ENCODE measurements around the gene TRPM3.

Gene TRPM3

DNA sequence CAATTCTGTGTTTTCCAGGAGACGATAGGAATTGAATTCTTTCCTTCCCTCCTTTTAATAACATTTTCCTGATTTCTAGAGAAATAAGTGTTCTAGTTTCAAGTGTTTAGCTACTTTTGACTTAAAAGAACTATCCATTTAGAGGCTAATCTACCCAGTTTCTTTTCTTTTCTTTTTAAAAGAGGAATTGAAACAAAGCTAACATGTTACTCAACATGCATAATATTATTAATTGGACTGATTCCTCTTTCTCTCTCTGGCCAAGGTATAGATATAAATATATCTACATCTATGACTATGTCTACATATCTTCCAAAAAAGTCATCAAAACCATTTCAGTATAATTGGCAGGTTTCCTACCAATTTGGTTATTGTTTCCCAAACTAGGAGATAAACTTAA is 309.8 kb downstream of the TRPM3 start:
- no peaks in the 10 kb centered on the region for H3K36me3 Mint-ChIP-seq (ENCODE audit: low read depth)
- H3K27ac Mint-ChIP-seq: no peak overlapping the region
- H3K9me3 Mint-ChIP-seq: no peaks in the 10 kb centered on the region
- no peaks in the 10 kb centered on the region for H3K27me3 Mint-ChIP-seq (ENCODE audit: low read depth)
- H3K4me3 Mint-ChIP-seq: no peak overlapping the region
- H3K4me1 Mint-ChIP-seq (ENCODE audit: low read depth): no peaks in the 10 kb centered on the region

DNA sequence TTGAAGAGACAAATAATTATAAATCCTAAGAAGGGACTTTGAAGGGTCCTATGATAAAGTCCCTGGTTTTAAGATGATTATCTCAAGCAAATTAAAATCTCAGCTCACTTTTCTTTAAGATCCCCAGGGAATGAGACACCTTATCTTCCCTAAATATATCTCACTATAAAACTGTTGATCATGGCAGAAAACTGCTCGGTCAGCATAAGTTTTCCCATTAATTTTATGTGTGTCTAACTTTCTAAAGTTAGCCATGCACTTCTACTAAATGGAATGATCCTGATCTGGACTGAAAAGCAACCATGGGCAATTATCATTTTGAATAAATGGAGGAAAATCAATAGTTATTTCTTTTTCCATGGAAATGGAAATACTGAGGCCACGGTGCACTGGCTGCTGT is 314.5 kb downstream of the TRPM3 start:
- H3K27me3 Mint-ChIP-seq (ENCODE audit: low read depth): no peaks in the 10 kb centered on the region
- no peaks in the 10 kb centered on the region for H3K36me3 Mint-ChIP-seq (ENCODE audit: low read depth)
- H3K4me3 Mint-ChIP-seq: no peak overlapping the region
- no peaks in the 10 kb centered on the region for H3K9me3 Mint-ChIP-seq
- H3K4me1 Mint-ChIP-seq (ENCODE audit: low read depth): no peaks in the 10 kb centered on the region
- H3K27ac Mint-ChIP-seq: no peak overlapping the region

DNA sequence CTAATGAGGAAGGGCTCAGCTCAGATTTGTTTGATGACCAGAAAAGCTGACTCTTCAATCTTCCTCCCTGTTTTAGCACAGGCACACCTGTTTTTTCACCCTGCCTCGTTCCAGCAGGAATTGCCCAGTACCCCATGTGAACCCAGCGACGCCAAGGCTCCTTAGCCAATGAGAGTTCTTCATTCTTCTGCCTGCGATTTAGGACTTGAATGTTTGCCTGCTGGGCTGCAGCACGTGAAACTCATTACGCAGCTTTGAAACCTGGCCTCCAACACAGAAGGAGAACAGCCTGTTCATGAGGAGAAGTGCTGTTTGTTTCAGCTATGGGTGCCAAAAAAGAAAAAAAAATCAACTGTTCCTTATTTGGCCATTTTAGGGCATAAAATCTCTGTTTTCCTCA is 315.5 kb downstream of the TRPM3 start:
- Mint-ChIP-seq H3K27ac (no peak overlapping the region), H3K27me3 (ENCODE audit: low read depth) (no peaks in the 10 kb centered on the region), H3K4me3 (no peak overlapping the region), H3K36me3 (ENCODE audit: low read depth) (no peaks in the 10 kb centered on the region), H3K4me1 (ENCODE audit: low read depth) (no peaks in the 10 kb centered on the region), H3K9me3 (no peaks in the 10 kb centered on the region)

DNA sequence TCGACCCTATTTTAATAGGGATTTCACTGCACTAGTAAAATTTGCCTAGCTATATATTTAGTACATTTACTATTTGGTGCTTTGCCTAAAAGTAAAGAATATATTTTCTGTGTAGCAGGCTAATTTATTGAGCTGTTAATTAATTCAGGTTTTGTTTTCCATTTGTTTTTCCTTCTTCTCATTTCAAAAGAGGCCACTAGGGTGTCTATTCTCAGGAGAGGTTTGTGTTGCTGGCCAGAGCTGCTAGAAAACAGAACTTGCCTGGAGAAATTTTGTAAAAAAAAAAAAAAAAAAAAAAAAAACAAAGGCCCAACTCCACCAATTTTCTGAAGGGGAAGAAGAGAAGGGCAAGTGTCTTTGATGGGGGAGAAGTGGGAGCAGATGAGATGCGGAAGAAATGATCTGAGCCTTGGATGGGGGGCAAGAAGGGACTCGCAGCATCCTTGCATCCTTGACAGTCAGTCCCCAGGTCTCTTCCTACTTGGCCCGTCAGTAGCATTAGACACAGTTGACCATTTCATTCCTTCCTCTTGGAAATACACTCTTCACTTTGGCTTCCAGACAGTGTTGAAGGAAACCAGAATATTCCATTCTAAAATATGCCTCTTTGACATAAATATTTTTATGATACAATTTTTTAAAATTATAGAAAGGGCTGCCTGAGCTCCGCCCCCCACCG is 318.5 kb downstream of the TRPM3 start:
- no peaks in the 10 kb centered on the region for H3K9me3 Mint-ChIP-seq
- H3K27ac Mint-ChIP-seq: no peak overlapping the region
- no peaks in the 10 kb centered on the region for H3K36me3 Mint-ChIP-seq (ENCODE audit: low read depth)
- no peak overlapping the region for H3K4me3 Mint-ChIP-seq
- no peaks in the 10 kb centered on the region for H3K4me1 Mint-ChIP-seq (ENCODE audit: low read depth)
- no peaks in the 10 kb centered on the region for H3K27me3 Mint-ChIP-seq (ENCODE audit: low read depth)

DNA sequence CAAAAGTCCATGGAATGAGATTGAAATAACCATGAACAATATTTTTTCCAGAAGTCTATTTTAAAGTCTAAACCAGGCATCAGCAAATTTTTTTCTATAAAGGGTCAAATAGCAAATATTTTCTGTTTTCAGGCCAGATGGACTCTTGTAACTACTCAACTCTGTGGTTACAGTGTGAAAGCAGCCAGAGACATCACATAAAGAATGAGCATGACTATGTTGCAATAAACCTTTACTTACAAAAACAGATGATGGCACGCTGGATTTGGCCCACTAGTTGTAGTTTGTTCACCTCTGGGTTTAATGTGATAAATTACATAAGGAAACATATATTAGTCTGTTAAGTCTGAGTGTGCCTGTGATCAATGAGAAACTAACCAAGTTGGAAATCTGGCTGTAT is 319.2 kb downstream of the TRPM3 start:
- Mint-ChIP-seq H3K27me3 (ENCODE audit: low read depth) (no peaks in the 10 kb centered on the region), H3K4me3 (no peak overlapping the region), H3K9me3 (no peaks in the 10 kb centered on the region), H3K4me1 (ENCODE audit: low read depth) (no peaks in the 10 kb centered on the region), H3K27ac (no peak overlapping the region), H3K36me3 (ENCODE audit: low read depth) (no peaks in the 10 kb centered on the region)

DNA sequence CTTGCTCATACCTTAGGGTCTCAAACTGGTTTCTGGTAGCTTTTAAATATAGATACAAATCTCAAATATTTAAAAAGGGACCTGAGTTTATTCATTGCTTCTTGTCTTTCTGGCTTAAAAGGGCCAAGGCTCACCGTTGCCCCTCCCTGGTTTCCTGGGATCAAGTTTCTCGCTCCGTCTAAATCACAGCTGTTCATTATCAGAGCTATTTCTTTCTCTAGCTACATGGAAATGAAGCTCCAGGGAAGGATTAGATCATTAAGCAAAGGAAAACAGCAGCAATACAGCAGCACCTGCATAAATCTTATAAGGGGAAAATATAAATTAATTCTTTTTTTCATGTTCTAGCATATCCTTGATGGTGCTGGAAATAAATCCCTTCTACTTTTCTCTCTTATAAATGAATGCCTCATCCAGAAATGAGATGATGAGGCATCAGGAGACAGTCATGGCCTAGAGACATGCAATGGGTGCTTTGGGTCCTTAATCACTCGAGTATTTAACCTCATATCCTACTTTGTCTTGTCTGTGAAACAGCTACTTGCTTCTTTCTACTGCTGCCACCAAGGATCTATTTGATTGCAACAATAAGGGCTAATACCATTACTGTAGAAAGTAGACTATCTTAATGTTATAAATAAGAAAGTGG is 320.1 kb downstream of the TRPM3 start:
- H3K4me3 Mint-ChIP-seq: no peak overlapping the region
- H3K4me1 Mint-ChIP-seq (ENCODE audit: low read depth): no peaks in the 10 kb centered on the region
- no peaks in the 10 kb centered on the region for H3K27me3 Mint-ChIP-seq (ENCODE audit: low read depth)
- no peak overlapping the region for H3K27ac Mint-ChIP-seq
- no peaks in the 10 kb centered on the region for H3K9me3 Mint-ChIP-seq
- H3K36me3 Mint-ChIP-seq (ENCODE audit: low read depth): no peaks in the 10 kb centered on the region

DNA sequence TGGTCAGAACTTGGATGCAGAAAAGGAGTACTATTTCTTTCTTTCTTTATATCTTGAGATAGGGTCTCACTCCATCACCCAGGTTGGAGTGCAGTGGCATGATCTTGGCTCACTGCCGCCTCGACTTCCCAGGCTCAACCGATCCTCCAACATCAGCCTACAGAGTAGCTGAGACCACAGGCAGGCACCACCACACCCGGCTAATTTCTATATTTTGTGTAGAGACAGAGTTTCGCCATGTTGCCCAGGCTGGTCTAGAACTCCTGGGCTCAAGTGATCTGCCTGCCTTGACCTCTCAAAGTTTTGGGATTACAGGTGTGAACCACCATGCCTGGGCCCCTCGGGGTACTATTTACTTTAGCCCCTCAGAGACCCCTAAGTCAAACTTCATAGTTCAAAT is 323.4 kb downstream of the TRPM3 start:
- no peaks in the 10 kb centered on the region for H3K4me1 Mint-ChIP-seq (ENCODE audit: low read depth)
- H3K9me3 Mint-ChIP-seq: no peaks in the 10 kb centered on the region
- H3K4me3 Mint-ChIP-seq: no peak overlapping the region
- H3K27ac Mint-ChIP-seq: no peak overlapping the region
- no peaks in the 10 kb centered on the region for H3K36me3 Mint-ChIP-seq (ENCODE audit: low read depth)
- no peaks in the 10 kb centered on the region for H3K27me3 Mint-ChIP-seq (ENCODE audit: low read depth)

DNA sequence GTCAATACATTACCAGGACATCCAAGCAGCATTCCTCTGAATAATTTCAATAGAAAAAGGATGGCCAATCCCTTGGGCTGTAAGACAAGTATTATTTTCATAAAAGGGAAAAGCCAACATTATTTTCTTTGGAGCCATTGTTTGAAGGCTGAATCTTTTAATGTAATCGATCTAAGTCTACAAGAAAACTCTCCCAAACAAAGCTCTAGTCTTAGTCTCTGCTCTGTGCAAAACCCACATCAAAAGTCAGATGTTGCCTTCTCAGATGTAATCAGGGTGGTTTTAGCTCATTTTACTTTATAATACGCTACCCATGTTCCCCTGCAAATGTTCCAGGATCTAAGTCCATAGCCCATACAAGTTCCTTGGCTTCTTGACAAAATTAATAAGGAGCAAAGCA is 325.6 kb downstream of the TRPM3 start:
- Mint-ChIP-seq H3K4me3 (no peak overlapping the region), H3K27me3 (ENCODE audit: low read depth) (no peaks in the 10 kb centered on the region), H3K27ac (no peak overlapping the region), H3K9me3 (no peaks in the 10 kb centered on the region), H3K36me3 (ENCODE audit: low read depth) (no peaks in the 10 kb centered on the region), H3K4me1 (ENCODE audit: low read depth) (no peaks in the 10 kb centered on the region)

DNA sequence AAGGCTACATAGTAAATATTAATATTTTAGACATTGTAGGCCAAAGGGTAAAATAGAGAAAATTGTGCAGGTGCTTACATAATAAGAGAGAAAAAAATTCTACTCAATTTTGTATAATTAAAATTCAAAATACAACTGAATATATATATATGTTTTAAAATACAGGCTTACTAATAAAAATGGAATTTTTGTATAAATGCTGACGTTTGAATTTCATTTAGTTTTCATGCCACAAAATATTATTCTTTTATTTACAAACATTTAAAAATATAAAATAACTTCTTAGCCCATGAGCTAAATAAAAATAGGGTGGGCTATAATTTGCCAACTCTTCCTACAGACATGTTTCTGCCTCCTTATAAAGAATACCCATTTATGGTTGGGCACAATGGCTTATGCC is 328.6 kb downstream of the TRPM3 start:
- H3K27ac Mint-ChIP-seq: no peak overlapping the region
- no peaks in the 10 kb centered on the region for H3K4me1 Mint-ChIP-seq (ENCODE audit: low read depth)
- H3K27me3 Mint-ChIP-seq (ENCODE audit: low read depth): no peaks in the 10 kb centered on the region
- no peaks in the 10 kb centered on the region for H3K36me3 Mint-ChIP-seq (ENCODE audit: low read depth)
- H3K9me3 Mint-ChIP-seq: no peaks in the 10 kb centered on the region
- no peak overlapping the region for H3K4me3 Mint-ChIP-seq

DNA sequence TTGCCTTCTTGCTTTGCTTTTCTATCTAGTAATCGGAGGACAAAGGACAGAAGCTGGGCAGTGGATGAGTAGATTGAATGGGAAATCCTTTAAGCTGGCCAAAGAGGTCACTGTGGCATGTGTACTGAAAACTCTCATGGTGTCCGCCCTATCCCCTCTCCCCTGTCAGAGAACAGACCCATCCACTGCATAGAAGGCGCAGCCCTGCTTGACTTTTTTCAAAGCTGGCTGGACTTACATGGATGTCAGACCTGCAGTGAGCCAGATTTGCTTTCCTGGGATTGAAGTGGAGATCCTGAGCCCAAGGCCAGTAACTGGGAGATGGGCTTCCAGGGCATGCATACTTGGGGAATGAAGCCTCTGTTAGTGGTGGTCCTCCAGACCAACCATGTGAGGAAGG is 329.5 kb downstream of the TRPM3 start:
- H3K36me3 Mint-ChIP-seq (ENCODE audit: low read depth): no peaks in the 10 kb centered on the region
- no peak overlapping the region for H3K4me3 Mint-ChIP-seq
- H3K27me3 Mint-ChIP-seq (ENCODE audit: low read depth): no peaks in the 10 kb centered on the region
- H3K9me3 Mint-ChIP-seq: no peaks in the 10 kb centered on the region
- no peak overlapping the region for H3K27ac Mint-ChIP-seq
- H3K4me1 Mint-ChIP-seq (ENCODE audit: low read depth): no peaks in the 10 kb centered on the region

DNA sequence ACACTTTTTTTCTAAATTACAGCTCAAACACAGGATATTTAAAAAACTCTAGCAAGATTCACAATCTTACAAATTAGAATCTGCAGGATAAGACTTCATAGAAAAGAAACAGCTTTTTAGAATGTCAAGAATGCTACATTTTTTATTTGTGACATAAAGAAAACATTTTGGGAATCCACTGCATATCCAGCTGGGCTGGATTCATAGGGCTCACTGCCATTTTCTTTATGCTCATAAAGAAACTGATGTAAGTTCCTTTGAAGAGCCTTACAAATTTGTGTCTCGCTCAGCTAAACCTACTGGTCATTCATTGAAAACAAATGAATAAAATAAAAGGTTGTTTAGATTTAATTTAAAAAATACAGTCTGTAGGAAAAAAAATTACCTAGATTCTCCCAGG is 332.3 kb downstream of the TRPM3 start:
- Mint-ChIP-seq H3K27ac (no peak overlapping the region), H3K27me3 (ENCODE audit: low read depth) (no peaks in the 10 kb centered on the region), H3K4me1 (ENCODE audit: low read depth) (no peaks in the 10 kb centered on the region), H3K36me3 (ENCODE audit: low read depth) (no peaks in the 10 kb centered on the region), H3K9me3 (no peaks in the 10 kb centered on the region), H3K4me3 (no peak overlapping the region)

DNA sequence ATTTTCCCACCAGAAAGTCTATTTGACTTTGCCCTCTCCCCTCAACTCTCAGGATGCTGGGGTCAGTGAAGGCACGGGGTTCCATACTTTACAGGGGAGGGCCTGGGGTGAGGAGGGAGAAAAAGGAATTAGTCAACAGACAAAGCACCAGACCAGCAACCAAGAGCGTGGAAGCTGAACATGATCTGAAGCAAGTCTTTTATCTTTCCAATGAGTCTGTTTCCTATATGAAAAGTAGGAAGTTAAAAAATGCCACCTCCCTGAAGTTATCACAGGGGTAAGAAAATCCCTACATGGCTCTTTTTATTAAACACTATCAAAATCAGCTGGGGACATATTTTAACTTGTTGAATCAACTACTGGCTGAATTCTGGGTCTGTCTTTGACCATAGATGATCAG is 337.0 kb downstream of the TRPM3 start:
- no peak overlapping the region for H3K4me3 Mint-ChIP-seq
- no peaks in the 10 kb centered on the region for H3K27me3 Mint-ChIP-seq (ENCODE audit: low read depth)
- no peaks in the 10 kb centered on the region for H3K4me1 Mint-ChIP-seq (ENCODE audit: low read depth)
- H3K9me3 Mint-ChIP-seq: no peaks in the 10 kb centered on the region
- no peaks in the 10 kb centered on the region for H3K36me3 Mint-ChIP-seq (ENCODE audit: low read depth)
- no peak overlapping the region for H3K27ac Mint-ChIP-seq

DNA sequence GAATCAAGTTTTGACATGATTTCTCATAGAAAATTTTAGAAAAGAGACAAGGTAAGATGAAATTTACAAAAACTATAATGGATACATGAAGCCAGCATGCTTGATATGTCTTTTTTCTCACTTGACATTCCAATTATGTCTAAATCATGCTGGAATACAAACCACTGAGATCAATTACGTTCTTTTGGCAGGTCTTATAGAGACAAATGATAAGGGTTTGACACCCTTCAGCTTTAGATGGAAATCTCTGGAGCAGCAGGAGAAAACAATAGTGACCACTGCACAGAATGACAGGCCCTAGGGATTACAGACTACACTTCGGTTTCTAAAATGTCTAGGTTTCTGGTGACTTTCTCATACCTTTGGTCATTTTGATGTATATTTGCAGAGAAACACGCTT is 342.9 kb downstream of the TRPM3 start:
- Mint-ChIP-seq H3K4me3 (no peak overlapping the region), H3K27me3 (ENCODE audit: low read depth) (peaks cover 6% of the 10 kb centered on the region), H3K4me1 (ENCODE audit: low read depth) (no peaks in the 10 kb centered on the region), H3K36me3 (ENCODE audit: low read depth) (no peaks in the 10 kb centered on the region), H3K27ac (no peak overlapping the region), H3K9me3 (no peaks in the 10 kb centered on the region)

DNA sequence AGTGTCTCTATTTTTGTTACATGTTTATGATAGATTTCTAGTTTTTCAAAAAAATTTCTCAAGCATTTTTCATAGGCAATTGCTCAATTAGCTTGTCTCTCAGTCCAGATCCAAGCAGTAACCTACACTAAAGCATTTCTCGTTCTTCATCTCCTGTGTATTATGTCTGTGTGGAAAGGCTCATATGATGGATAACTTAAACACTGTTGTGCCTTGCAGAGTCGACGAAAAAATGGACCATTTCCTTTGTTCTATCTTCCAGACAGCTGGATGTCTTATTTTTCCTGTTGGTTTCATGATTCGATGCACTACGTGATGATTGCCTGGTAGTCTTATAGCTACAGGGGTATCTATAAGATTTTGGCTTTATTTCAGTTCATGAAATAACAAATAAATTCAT is 347.8 kb downstream of the TRPM3 start:
- Mint-ChIP-seq H3K4me3 (no peak overlapping the region), H3K27ac (no peak overlapping the region), H3K27me3 (ENCODE audit: low read depth) (peaks cover 11% of the 10 kb centered on the region), H3K36me3 (ENCODE audit: low read depth) (no peaks in the 10 kb centered on the region), H3K4me1 (ENCODE audit: low read depth) (no peaks in the 10 kb centered on the region), H3K9me3 (no peaks in the 10 kb centered on the region)

DNA sequence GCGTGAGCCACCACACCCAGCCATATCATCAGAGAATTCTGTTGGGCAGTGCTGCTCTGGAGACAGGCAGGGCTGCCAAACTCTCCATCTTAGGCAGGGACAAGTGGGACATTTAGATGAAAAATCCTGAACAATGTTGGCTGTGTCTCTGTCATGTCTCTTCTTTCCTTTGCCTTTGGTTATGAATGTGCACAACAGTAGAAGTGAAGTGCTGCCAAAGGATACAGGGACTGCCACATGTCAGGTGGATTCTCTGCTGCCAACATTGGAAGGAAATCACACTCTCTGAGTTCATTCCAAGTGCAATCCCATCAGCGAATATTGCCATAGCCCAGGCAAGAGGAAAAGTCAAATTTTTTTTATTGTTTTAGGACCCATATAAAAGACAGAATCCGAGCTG is 348.8 kb downstream of the TRPM3 start:
- Mint-ChIP-seq H3K4me3 (no peak overlapping the region), H3K9me3 (no peaks in the 10 kb centered on the region), H3K27ac (no peak overlapping the region), H3K27me3 (ENCODE audit: low read depth) (peaks cover 11% of the 10 kb centered on the region), H3K36me3 (ENCODE audit: low read depth) (no peaks in the 10 kb centered on the region), H3K4me1 (ENCODE audit: low read depth) (no peaks in the 10 kb centered on the region)

DNA sequence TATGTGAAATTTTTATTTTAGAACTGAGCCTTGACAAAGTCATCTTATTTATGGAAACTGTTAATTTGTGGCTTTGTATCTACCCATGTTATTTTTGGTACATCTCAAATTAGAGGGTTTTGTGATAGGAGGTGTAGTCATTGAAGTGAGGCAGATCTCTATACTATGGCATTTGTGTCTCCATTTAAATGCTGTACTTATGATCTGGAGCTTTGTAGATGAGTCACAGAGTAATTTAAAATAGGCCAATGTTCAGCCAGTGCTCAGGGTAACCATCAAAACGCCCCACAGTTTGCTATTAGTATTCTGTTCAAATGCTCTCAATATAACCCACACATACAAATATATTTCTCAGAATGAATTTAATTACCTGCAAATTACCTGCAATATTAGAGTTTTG is 355.5 kb downstream of the TRPM3 start:
- no peaks in the 10 kb centered on the region for H3K4me1 Mint-ChIP-seq (ENCODE audit: low read depth)
- peaks cover 5% of the 10 kb centered on the region for H3K27me3 Mint-ChIP-seq (ENCODE audit: low read depth)
- H3K9me3 Mint-ChIP-seq: no peaks in the 10 kb centered on the region
- no peak overlapping the region for H3K27ac Mint-ChIP-seq
- no peak overlapping the region for H3K4me3 Mint-ChIP-seq
- no peaks in the 10 kb centered on the region for H3K36me3 Mint-ChIP-seq (ENCODE audit: low read depth)

All from T-helper 1 cell treated with Interleukin-12 subunit alpha and Interleukin-12 subunit beta and Interleukin-4 antibody, amounts not matched to agents 30 μg/mL and 1 μg/mL, for 36 hours (primary cell).